Large intestine (tissue), 3 donors: ENCODE measurements around the gene GFY. TPM values are rescaled to one million over a fixed set of nuclear protein-coding genes. Genes with fewer than 3 reads are reported as not detected.

Source experiments
- DNase-seq, 2 donors: peaks; one replicate each; pipeline versions ENCODE4 v3.0.0 to v3.0.0-alpha.2; 2013
- H3K27ac ChIP-seq: one replicate; pipeline ENCODE4 v1.5.1; 2013; ENCODE audit warnings: low read length
- H3K27me3 ChIP-seq: 2 replicates; pipeline ENCODE4 v1.6.1; 2013; ENCODE audit warnings: low read length; ENCODE audit not compliant: control insufficient read depth, insufficient read depth
- H3K36me3 ChIP-seq: 2 replicates; pipeline ENCODE4 v1.6.1; 2013; ENCODE audit warnings: low read length; ENCODE audit not compliant: control insufficient read depth, insufficient read depth
- H3K4me1 ChIP-seq: one replicate; pipeline ENCODE4 v1.6.1; 2013; ENCODE audit warnings: low read length; ENCODE audit not compliant: control insufficient read depth, insufficient read depth
- H3K4me3 ChIP-seq: one replicate; pipeline ENCODE4 v1.5.1; 2013; ENCODE audit warnings: low read length
- H3K9me3 ChIP-seq: one replicate; pipeline ENCODE4 v1.6.1; 2013; ENCODE audit warnings: mild to moderate bottlenecking, low read depth, low read length, moderate library complexity; ENCODE audit not compliant: control insufficient read depth
- WGBS: methylation state at CpG from one replicate; pipeline ENCODE4 v1.1.5; 2013; ENCODE audit warnings: low lambda C conversion rate; ENCODE audit not compliant: insufficient coverage; 5-methylcytosine and 5-hydroxymethylcytosine counted together
- polyA plus RNA-seq: library from polyadenylated mRNA; unstranded; fragments of 120-200 nt; gene quantifications from one replicate; pipeline ENCODE4 v1.2.1, GENCODE V29; 2013

The GFY gene
- polyA plus RNA-seq, 1 donor, result not detected

DNA sequence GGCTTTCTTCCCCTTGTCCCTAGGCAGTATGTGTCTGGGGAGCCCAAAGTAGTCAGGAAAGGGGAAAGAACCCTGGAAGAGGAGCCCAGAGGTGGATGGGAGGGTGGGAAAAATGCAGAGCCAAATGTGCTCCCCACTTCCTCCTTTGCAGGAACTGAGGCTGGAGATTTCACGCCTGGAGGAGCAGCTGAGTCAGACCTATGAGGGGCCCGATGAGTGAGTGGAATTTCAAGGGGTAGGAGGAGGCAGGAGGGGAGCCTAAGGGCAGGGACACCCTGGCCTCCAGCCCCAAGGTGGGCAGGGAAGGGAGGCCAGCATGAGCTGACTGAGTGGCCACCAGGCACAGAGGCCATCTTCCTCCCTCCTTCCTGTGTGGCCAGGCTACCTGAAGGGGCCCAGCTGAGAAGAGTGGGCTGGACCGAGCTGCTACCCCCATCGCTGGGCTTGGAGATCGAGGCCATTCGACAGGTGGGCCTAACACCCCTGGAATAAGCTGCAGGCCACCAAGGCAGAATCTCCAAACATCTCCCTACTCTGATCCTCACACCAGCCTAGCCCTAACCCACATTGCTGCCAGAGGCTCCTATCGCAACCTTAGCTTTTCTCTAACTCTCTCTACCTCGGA is 16.3 kb upstream of the GFY start:
- Histone ChIP-seq H3K27me3 (peaks cover 9% of the 10 kb centered on the region), H3K9me3 (no peaks in the 10 kb centered on the region), H3K4me3 (no peak overlapping the region), H3K4me1 (peaks cover 3% of the 10 kb centered on the region), H3K36me3 (no peaks in the 10 kb centered on the region), H3K27ac (no peak overlapping the region)
- DNase-seq, result no peak
- WGBS, result no CpG with 5 or more reads among the region's 8 CpGs

GRCh38 chr19:49409441-49410029 is 15.7 kb upstream of the GFY start:
- Histone ChIP-seq H3K36me3 (no peaks in the 10 kb centered on the region), H3K27me3 (peaks cover 7% of the 10 kb centered on the region), H3K9me3 (no peaks in the 10 kb centered on the region), H3K27ac (no peak overlapping the region), H3K4me1 (peaks cover 3% of the 10 kb centered on the region), H3K4me3 (no peak overlapping the region)
- WGBS, result 83% methylated on average over 2 of the region's 5 CpGs
- DNase-seq, result no peak

- peaks cover 16% of the 10 kb centered on the region for H3K27me3 ChIP-seq
- DNase-seq, result no peak
- no CpG with 5 or more reads among the region's 3 CpGs for WGBS
- no peaks in the 10 kb centered on the region for H3K36me3 ChIP-seq
- no peak overlapping the region for H3K27ac ChIP-seq
- peaks cover 3% of the 10 kb centered on the region for H3K4me1 ChIP-seq
- H3K4me3 ChIP-seq, result no peak overlapping the region
- no peaks in the 10 kb centered on the region for H3K9me3 ChIP-seq
Observed at GRCh38 chr19:49411681-49412326, 13.4 kb upstream of the GFY start.

DNA sequence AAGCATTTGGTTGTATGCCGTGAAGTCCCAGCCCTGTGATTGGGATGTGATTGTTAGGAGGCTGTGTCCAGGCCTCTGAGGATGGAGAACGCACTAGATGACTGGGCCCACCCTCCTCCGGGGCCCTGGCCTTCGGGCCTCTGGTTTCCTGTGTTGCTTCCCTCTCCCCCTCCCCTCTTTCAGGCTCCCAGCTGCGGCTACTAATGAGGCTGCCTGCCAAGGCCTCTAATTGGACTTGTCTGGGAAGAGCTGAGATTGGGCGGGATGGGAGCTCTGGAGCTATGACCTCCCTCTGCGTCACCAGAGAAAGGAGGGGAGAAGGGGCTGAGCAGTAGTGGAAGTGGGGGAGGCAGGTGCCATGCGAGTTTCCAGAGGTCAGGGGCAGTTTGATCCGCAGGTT is 11.8 kb upstream of the GFY start:
- peaks cover 3% of the 10 kb centered on the region for H3K4me1 ChIP-seq
- peaks cover 29% of the 10 kb centered on the region for H3K27me3 ChIP-seq
- no peak overlapping the region for H3K4me3 ChIP-seq
- no CpG with 5 or more reads among the region's 9 CpGs for WGBS
- H3K9me3 ChIP-seq, result no peaks in the 10 kb centered on the region
- peak; percentile 55 to 62 for DNase-seq
- H3K36me3 ChIP-seq, result no peaks in the 10 kb centered on the region
- peak overlapping the region; percentile 23 for H3K27ac ChIP-seq

- Histone ChIP-seq H3K9me3 (no peaks in the 10 kb centered on the region), H3K4me1 (peaks cover 3% of the 10 kb centered on the region), H3K4me3 (no peak overlapping the region), H3K36me3 (no peaks in the 10 kb centered on the region), H3K27me3 (peaks cover 38% of the 10 kb centered on the region), H3K27ac (no peak overlapping the region)
- no peak for DNase-seq
- WGBS, result no CpG with 5 or more reads among the region's 3 CpGs
Observed at GRCh38 chr19:49414256-49414655, 10.9 kb upstream of the GFY start.

- Histone ChIP-seq H3K36me3 (no peaks in the 10 kb centered on the region), H3K9me3 (no peaks in the 10 kb centered on the region), H3K27ac (no peak overlapping the region), H3K27me3 (peaks cover 48% of the 10 kb centered on the region), H3K4me3 (no peak overlapping the region), H3K4me1 (peaks cover 3% of the 10 kb centered on the region)
- WGBS, result 80% methylated on average over 1 of the region's 15 CpGs
- no peak for DNase-seq
Observed at GRCh38 chr19:49415102-49415809, 9.9 kb upstream of the GFY start.

DNA sequence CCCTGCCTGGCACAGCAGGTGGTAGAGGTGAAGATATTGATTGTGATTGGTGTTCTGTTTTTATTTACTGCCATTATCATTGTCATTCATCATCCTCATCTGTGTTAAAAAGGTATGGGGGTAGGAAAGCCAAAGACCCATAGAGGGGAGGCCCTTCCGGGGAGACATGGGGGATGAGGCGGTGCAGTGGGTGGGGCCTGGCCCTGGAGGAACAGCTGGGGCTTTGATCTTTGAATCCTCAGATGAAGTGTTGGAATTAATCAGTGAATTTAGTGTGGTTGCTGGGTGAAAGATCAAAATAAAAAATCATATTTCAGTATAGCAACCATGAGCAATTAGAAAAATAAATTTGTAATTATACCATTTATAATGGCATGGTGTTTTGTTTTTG is 9.4 kb upstream of the GFY start:
- no peak for DNase-seq
- no peak overlapping the region for H3K27ac ChIP-seq
- H3K27me3 ChIP-seq, result peaks cover 53% of the 10 kb centered on the region
- H3K36me3 ChIP-seq, result no peaks in the 10 kb centered on the region
- H3K9me3 ChIP-seq, result no peaks in the 10 kb centered on the region
- no CpG with 5 or more reads among the region's 2 CpGs for WGBS
- peaks cover 3% of the 10 kb centered on the region for H3K4me1 ChIP-seq
- no peak overlapping the region for H3K4me3 ChIP-seq

- Histone ChIP-seq H3K27ac (no peak overlapping the region), H3K4me1 (peaks cover 5% of the 10 kb centered on the region), H3K9me3 (peaks cover 3% of the 10 kb centered on the region), H3K4me3 (no peak overlapping the region), H3K36me3 (no peaks in the 10 kb centered on the region), H3K27me3 (peaks cover 62% of the 10 kb centered on the region)
- no CpG with 5 or more reads among the region's 7 CpGs for WGBS
- no peak for DNase-seq
Observed at GRCh38 chr19:49417088-49417487, 8.1 kb upstream of the GFY start.

- DNase-seq, result no peak
- no peak overlapping the region for H3K4me3 ChIP-seq
- H3K27me3 ChIP-seq, result peaks cover 77% of the 10 kb centered on the region
- WGBS, result no CpG with 5 or more reads among the region's 5 CpGs
- H3K27ac ChIP-seq, result no peak overlapping the region
- peaks cover 5% of the 10 kb centered on the region for H3K4me1 ChIP-seq
- no peaks in the 10 kb centered on the region for H3K36me3 ChIP-seq
- peaks cover 6% of the 10 kb centered on the region for H3K9me3 ChIP-seq
Observed at GRCh38 chr19:49418511-49418910, 6.7 kb upstream of the GFY start.

- H3K4me1 ChIP-seq, result peaks cover 2% of the 10 kb centered on the region
- H3K27me3 ChIP-seq, result peaks cover 83% of the 10 kb centered on the region
- H3K4me3 ChIP-seq, result no peak overlapping the region
- peaks cover 6% of the 10 kb centered on the region for H3K9me3 ChIP-seq
- no peak for DNase-seq
- no peaks in the 10 kb centered on the region for H3K36me3 ChIP-seq
- no CpG with 5 or more reads among the region's 2 CpGs for whole genome bisulfite sequencing
- no peak overlapping the region for H3K27ac ChIP-seq
Observed at GRCh38 chr19:49419173-49419572, 6.0 kb upstream of the GFY start.
